Astrocyte (in vitro differentiated cells and primary cell): ENCODE measurements around the gene RAB22A.

ENCODE experiments used
- EZH2 ChIP-seq: IDR thresholded peaks from 2 replicates; pipeline ENCODE4 v1.6.1; 2012; ENCODE audit warnings: mild to moderate bottlenecking, low read length, inconsistent platforms; ENCODE audit not compliant: insufficient read depth
- TF ChIP-seq, protein P1 (sequence below): IDR thresholded peaks from 2 replicates; pipeline ENCODE4 v1.5.1; 2011; ENCODE audit warnings: low read depth, mild to moderate bottlenecking, inconsistent platforms, low read length, moderate library complexity; ENCODE audit not compliant: insufficient read depth

- TF ChIP-seq, protein P1, sequence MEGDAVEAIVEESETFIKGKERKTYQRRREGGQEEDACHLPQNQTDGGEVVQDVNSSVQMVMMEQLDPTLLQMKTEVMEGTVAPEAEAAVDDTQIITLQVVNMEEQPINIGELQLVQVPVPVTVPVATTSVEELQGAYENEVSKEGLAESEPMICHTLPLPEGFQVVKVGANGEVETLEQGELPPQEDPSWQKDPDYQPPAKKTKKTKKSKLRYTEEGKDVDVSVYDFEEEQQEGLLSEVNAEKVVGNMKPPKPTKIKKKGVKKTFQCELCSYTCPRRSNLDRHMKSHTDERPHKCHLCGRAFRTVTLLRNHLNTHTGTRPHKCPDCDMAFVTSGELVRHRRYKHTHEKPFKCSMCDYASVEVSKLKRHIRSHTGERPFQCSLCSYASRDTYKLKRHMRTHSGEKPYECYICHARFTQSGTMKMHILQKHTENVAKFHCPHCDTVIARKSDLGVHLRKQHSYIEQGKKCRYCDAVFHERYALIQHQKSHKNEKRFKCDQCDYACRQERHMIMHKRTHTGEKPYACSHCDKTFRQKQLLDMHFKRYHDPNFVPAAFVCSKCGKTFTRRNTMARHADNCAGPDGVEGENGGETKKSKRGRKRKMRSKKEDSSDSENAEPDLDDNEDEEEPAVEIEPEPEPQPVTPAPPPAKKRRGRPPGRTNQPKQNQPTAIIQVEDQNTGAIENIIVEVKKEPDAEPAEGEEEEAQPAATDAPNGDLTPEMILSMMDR: no peak
- no peak for TF ChIP-seq EZH2
Observed at GRCh38 chr20:58322083-58322482, 12.6 kb downstream of the RAB22A start.
